B cell (primary cell): ENCODE results near the gene CD247. TPM values are rescaled to one million over a fixed set of nuclear protein-coding genes. Genes with fewer than 3 reads are reported as not detected.

Source experiments
- ATAC-seq: fragments of 200-7000 bp; cut with Tn5 transposase; one replicate; pipeline ENCODE4 v1.10.0; 2021; ENCODE audit warnings: low read depth, mild to moderate bottlenecking, moderate number of reproducible peaks, moderate library complexity
- CTCF ChIA-PET: fragments of 350-600 bp; sonication (Branson Sonifier 250); formaldehyde crosslinking; loops from one replicate; lab custom pipeline; 2021; ENCODE audit warnings: antibody characterized with exemption, inconsistent platforms; lab: Charles Lee
- POLR2A ChIA-PET: fragments of 350-600 bp; sonication (Branson Sonifier 250); formaldehyde crosslinking; loops from one replicate; lab custom pipeline; 2021; ENCODE audit warnings: antibody characterized with exemption; lab: Charles Lee
- DNase-seq: peaks from one replicate; pipeline ENCODE4 v3.0.0; 2013
- H2AFZ ChIP-seq: 2 replicates; pipeline ENCODE4 v1.6.1; 2012; ENCODE audit warnings: mild to moderate bottlenecking, low read depth, low read length; ENCODE audit not compliant: insufficient read depth, poor library complexity, severe bottlenecking
- H3K27ac ChIP-seq, 2 donors: 1 replicate in 1 of 2; 2 replicates in 1 of 2; pipeline ENCODE4 v1.5.1; 2012 to 2013; ENCODE audit warnings: low read length in 2 of 2, mild to moderate bottlenecking in 2 of 2, moderate library complexity in 1 of 2
- H3K27me3 ChIP-seq, 4 experiments: fragments of 200-600 bp in 1 of 4; sonication (generic) in 1 of 4; replicated peaks in 1 of 4; 1 replicate in 2 of 4; 2 replicates in 2 of 4; pipeline versions ENCODE4 v1.6.1 to v1.7.0; 2013 to 2016; ENCODE audit warnings: low read length in 3 of 4, mild to moderate bottlenecking in 2 of 4, mixed read lengths in 1 of 4, moderate library complexity in 1 of 4; ENCODE audit not compliant: insufficient read depth in 4 of 4, control insufficient read depth in 3 of 4; ENCODE audit errors: control extremely low read depth in 1 of 4
- H3K36me3 ChIP-seq, 2 experiments: replicated peaks in 1 of 2; 1 replicate in 1 of 2; 2 replicates in 1 of 2; pipeline versions ENCODE4 v1.6.1 to v1.7.1; 2013; ENCODE audit warnings: low read length in 1 of 2; ENCODE audit not compliant: insufficient read depth in 2 of 2, control insufficient read depth in 1 of 2; ENCODE audit errors: control extremely low read depth in 1 of 2, extremely low read depth in 1 of 2
- H3K4me1 ChIP-seq, 2 donors: fragments of 200-600 bp in 1 of 2; sonication (generic) in 1 of 2; 1 replicate in 1 of 2; 2 replicates in 1 of 2; pipeline versions ENCODE4 v1.5.1 to v1.6.1; 2013 to 2017; ENCODE audit warnings: low read length in 2 of 2; ENCODE audit not compliant: control insufficient read depth in 2 of 2, insufficient read depth in 2 of 2
- H3K4me2 ChIP-seq: replicated peaks from 2 replicates; pipeline ENCODE3; 2012; ENCODE audit warnings: mild to moderate bottlenecking, low read depth, low read length; ENCODE audit not compliant: poor library complexity, severe bottlenecking
- H3K4me3 ChIP-seq, 5 experiments: fragments of 200-600 bp in 1 of 5; sonication (generic) in 1 of 5; 1 replicate in 3 of 5; 2 replicates in 2 of 5; pipeline versions ENCODE4 v1.5.1 to v1.7.0; 2011 to 2016; ENCODE audit warnings: low read length in 4 of 5, mild to moderate bottlenecking in 4 of 5, low read depth in 2 of 5, control low read depth in 1 of 5, moderate library complexity in 1 of 5; ENCODE audit not compliant: insufficient read depth in 1 of 5; ENCODE audit errors: control extremely low read depth in 1 of 5, extremely low read depth in 1 of 5
- H3K79me2 ChIP-seq: fragments of 200-600 bp; sonication (generic); one replicate; pipeline ENCODE4 v1.6.0; 2016; ENCODE audit warnings: low read length; ENCODE audit not compliant: control insufficient read depth, insufficient read depth
- H3K9ac ChIP-seq: fragments of 200-600 bp; sonication (generic); 2 replicates; pipeline ENCODE4 v1.6.1; 2017; ENCODE audit warnings: mild to moderate bottlenecking, low read length, moderate library complexity
- H3K9me3 ChIP-seq, 3 donors: one replicate each; pipeline versions ENCODE4 v1.6.1 to v1.7.1; 2013; ENCODE audit warnings: low read length in 2 of 3; ENCODE audit not compliant: control insufficient read depth in 2 of 3, insufficient read depth in 1 of 3; ENCODE audit errors: control extremely low read depth in 1 of 3
- H4K20me1 ChIP-seq: 2 replicates; pipeline ENCODE4 v1.6.0; 2012; ENCODE audit warnings: mild to moderate bottlenecking, low read length; ENCODE audit not compliant: insufficient read depth, control insufficient read depth, poor library complexity, severe bottlenecking
- H3K27ac Mint-ChIP-seq: one replicate; pipeline ENCODE4 v1.8.0; 2021; ENCODE audit warnings: mixed read lengths
- H3K27me3 Mint-ChIP-seq: one replicate; pipeline ENCODE4 v1.8.0; 2021; ENCODE audit warnings: mixed read lengths
- H3K4me1 Mint-ChIP-seq: one replicate; pipeline ENCODE4 v1.8.0; 2021; ENCODE audit warnings: mixed read lengths
- H3K4me3 Mint-ChIP-seq: one replicate; pipeline ENCODE4 v1.8.0; 2021; ENCODE audit warnings: mixed read lengths
- H3K9me3 Mint-ChIP-seq: one replicate; pipeline ENCODE4 v1.8.0; 2022; ENCODE audit warnings: mixed read lengths; ENCODE audit not compliant: insufficient read depth
- CTCF ChIP-seq: fragments of 200-600 bp; IDR thresholded peaks from one replicate; pipeline ENCODE4 v1.8.0; 2022; ENCODE audit warnings: antibody characterized with exemption, mild to moderate bottlenecking
- EZH2 ChIP-seq: IDR thresholded peaks from 2 replicates; pipeline ENCODE4 v1.6.1; 2012; ENCODE audit warnings: borderline replicate concordance, low read depth, mild to moderate bottlenecking, moderate library complexity, low read length; ENCODE audit not compliant: insufficient read depth, poor library complexity, severe bottlenecking
- WGBS: methylation state at CpG from one replicate; pipeline ENCODE4 v1.1.5; 2013; ENCODE audit warnings: missing lambda C conversion rate; ENCODE audit not compliant: insufficient coverage; 5-methylcytosine and 5-hydroxymethylcytosine counted together
- intact Hi-C: fragments of 100-400 bp; cut with micrococcal nuclease; formaldehyde crosslinking; loops from one replicate; pipeline ENCODE4 v1.10.0; 2022
- polyA plus RNA-seq: library from polyadenylated mRNA; depleted of rRNA; stranded (reverse); fragments of >200 nt; gene quantifications from 2 replicates; pipeline ENCODE4 v1.2.3, GENCODE V29; 2012
- total RNA-seq, 2 donors: library from RNA; stranded (reverse); fragments of 120-200 nt in 1 of 2; gene quantifications; 1 replicate in 1 of 2; 2 replicates in 1 of 2; pipeline versions ENCODE4 v1.2.3 to v1.2.4, GENCODE V29; 2013 to 2022

Gene CD247
- total and polyA plus RNA-seq, 2 donors (not counting 1 experiment from before 2014, with no cell fraction given): 2.5 to 10.8 TPM

GRCh38 chr1:167542109-167543032, 24.0 kb upstream of the CD247 start:
- Mint-ChIP-seq H3K4me3 (no peak overlapping the region), H3K27ac (no peak overlapping the region), H3K27me3 (no peaks in the 10 kb centered on the region), H3K4me1 (peaks cover 13% of the 10 kb centered on the region), H3K9me3 (no peaks in the 10 kb centered on the region)
- intact Hi-C loops: no loop called here
- TF ChIP-seq EZH2 (no peak), CTCF (no peak)
- no peak overlapping the region for H3K4me2 ChIP-seq
- DNase-seq (no peak), ATAC-seq (no peak)
- no peaks in the 10 kb centered on the region for H3K27me3 ChIP-seq
- H3K9me3 ChIP-seq: no peaks in the 10 kb centered on the region
- H3K4me3 ChIP-seq: no peak overlapping the region
- H3K27ac ChIP-seq: no peak overlapping the region
- H4K20me1 ChIP-seq: no peaks in the 10 kb centered on the region
- H2AFZ ChIP-seq: no peak overlapping the region
- ChIA-PET POLR2A (no interaction called here), CTCF (interaction anchor here (0.8 to 4.2 kb wide), 6 partner anchors 8 to 274 kb away, joined by 3 to 23 read pairs (median 5); partner anchors contain the start of gene CREG1)
- H3K36me3 ChIP-seq: no peaks in the 10 kb centered on the region
- WGBS: 95% methylated on average over 5 of the region's 12 CpGs
- no peaks in the 10 kb centered on the region for H3K79me2 ChIP-seq
- peaks cover 3% of the 10 kb centered on the region in 2 donors for H3K4me1 ChIP-seq
- H3K9ac ChIP-seq: no peak overlapping the region

GRCh38 chr1:167541610-167542009, 23.3 kb upstream of the CD247 start:
- H3K4me2 ChIP-seq: no peak overlapping the region
- H3K9me3 ChIP-seq: no peaks in the 10 kb centered on the region
- H3K4me3 Mint-ChIP-seq: no peak overlapping the region
- H4K20me1 ChIP-seq: no peaks in the 10 kb centered on the region
- H3K79me2 ChIP-seq: no peaks in the 10 kb centered on the region
- intact Hi-C loops: no loop called here
- H3K27me3 ChIP-seq: no peaks in the 10 kb centered on the region
- ATAC-seq (no peak), DNase-seq (no peak)
- no peak overlapping the region for H3K27ac Mint-ChIP-seq
- 17% methylated on average over 1 of the region's 1 CpG for WGBS
- H3K36me3 ChIP-seq: no peaks in the 10 kb centered on the region
- POLR2A ChIA-PET: interaction anchor here (0.5 kb wide), 1 partner anchor 1455 kb away, joined by 4 read pairs; no protein-coding TSS in a partner anchor
- no peak overlapping the region for H3K4me3 ChIP-seq
- H2AFZ ChIP-seq: no peak overlapping the region
- CTCF ChIA-PET: interaction anchor here (0.8 to 4.2 kb wide), 10 partner anchors 8 to 273 kb away, joined by 3 to 23 read pairs (median 4); partner anchors contain the start of gene CREG1
- H3K4me1 Mint-ChIP-seq: peaks cover 13% of the 10 kb centered on the region
- no peak overlapping the region for H3K27ac ChIP-seq
- H3K9me3 Mint-ChIP-seq: no peaks in the 10 kb centered on the region
- H3K27me3 Mint-ChIP-seq: no peaks in the 10 kb centered on the region
- TF ChIP-seq CTCF (no peak), EZH2 (no peak)
- no peak overlapping the region for H3K9ac ChIP-seq
- peaks cover 3% of the 10 kb centered on the region in 2 donors for H3K4me1 ChIP-seq
